H9 (cell line): ENCODE measurements around the gene TEDDM1. TPM values are rescaled to one million over a fixed set of nuclear protein-coding genes. Genes with fewer than 3 reads are reported as not detected.

Source experiments
- DNase-seq: peaks from one replicate; pipeline ENCODE4 v3.0.0-alpha.2; 2017
- H2AFZ ChIP-seq: one replicate; pipeline ENCODE4 v1.6.1; 2013; ENCODE audit warnings: mild to moderate bottlenecking, low read length, control low read depth, moderate library complexity
- H2AK5ac ChIP-seq: 2 replicates; pipeline ENCODE4 v1.6.1; 2013; ENCODE audit warnings: low read length, control low read depth, mixed read lengths; ENCODE audit not compliant: insufficient read length
- H2BK120ac ChIP-seq: one replicate; pipeline ENCODE4 v1.6.1; 2013; ENCODE audit warnings: low read depth, mild to moderate bottlenecking, low read length, control low read depth, inconsistent platforms; ENCODE audit not compliant: poor library complexity, severe bottlenecking
- H2BK12ac ChIP-seq: 2 replicates; pipeline ENCODE4 v1.6.1; 2013; ENCODE audit warnings: low read length, control low read depth, mixed read lengths, low read depth; ENCODE audit not compliant: insufficient read length
- H2BK15ac ChIP-seq: 2 replicates; pipeline ENCODE4 v1.6.1; 2013; ENCODE audit warnings: low read depth, low read length, control low read depth
- H2BK20ac ChIP-seq: one replicate; pipeline ENCODE4 v1.6.1; 2013; ENCODE audit warnings: low read depth, mild to moderate bottlenecking, low read length, control low read depth, inconsistent platforms; ENCODE audit not compliant: poor library complexity, severe bottlenecking
- H2BK5ac ChIP-seq: 2 replicates; pipeline ENCODE4 v1.6.1; 2013; ENCODE audit warnings: low read length, control low read depth, mixed read lengths; ENCODE audit not compliant: insufficient read length
- H3K14ac ChIP-seq: 2 replicates; pipeline ENCODE4 v1.6.1; 2013; ENCODE audit warnings: low read length, control low read depth; ENCODE audit not compliant: insufficient read depth
- H3K18ac ChIP-seq: 2 replicates; pipeline ENCODE4 v1.6.1; 2013; ENCODE audit warnings: low read depth, mild to moderate bottlenecking, mixed read lengths, low read length, control low read depth; ENCODE audit not compliant: insufficient read length
- H3K23ac ChIP-seq: 2 replicates; pipeline ENCODE4 v1.6.1; 2013; ENCODE audit warnings: low read length, control low read depth, mixed read lengths, low read depth; ENCODE audit not compliant: insufficient read length
- H3K23me2 ChIP-seq: 2 replicates; pipeline ENCODE4 v1.6.1; 2013; ENCODE audit warnings: low read depth, mild to moderate bottlenecking, mixed read lengths, low read length, control low read depth; ENCODE audit not compliant: insufficient read length, poor library complexity, severe bottlenecking
- H3K27ac ChIP-seq: 2 replicates; pipeline ENCODE4 v1.5.1; 2013; ENCODE audit warnings: low read length, control low read depth, mixed read lengths, low read depth; ENCODE audit not compliant: insufficient read length
- H3K27me3 ChIP-seq: 2 replicates; pipeline ENCODE4 v1.6.1; 2013; ENCODE audit warnings: low read length, control low read depth, inconsistent platforms; ENCODE audit not compliant: insufficient read depth
- H3K4ac ChIP-seq: 2 replicates; pipeline ENCODE4 v1.6.1; 2013; ENCODE audit warnings: low read depth, mild to moderate bottlenecking, control low read depth, inconsistent platforms, low read length, moderate library complexity
- H3K4me1 ChIP-seq: 2 replicates; pipeline ENCODE4 v1.6.1; 2013; ENCODE audit warnings: low read length, control low read depth, inconsistent platforms; ENCODE audit not compliant: insufficient read depth
- H3K4me2 ChIP-seq: 2 replicates; pipeline ENCODE4 v1.6.1; 2013; ENCODE audit warnings: low read length, control low read depth, mixed read lengths; ENCODE audit not compliant: insufficient read length, insufficient read depth
- H3K56ac ChIP-seq: 2 replicates; pipeline ENCODE4 v1.6.1; 2013; ENCODE audit warnings: low read depth, mild to moderate bottlenecking, mixed read lengths, low read length, control low read depth; ENCODE audit not compliant: insufficient read length
- H3K79me1 ChIP-seq: 2 replicates; pipeline ENCODE4 v1.6.1; 2013; ENCODE audit warnings: low read depth, mild to moderate bottlenecking, moderate library complexity, low read length, control low read depth, inconsistent platforms; ENCODE audit not compliant: insufficient read depth, poor library complexity, severe bottlenecking
- H3K79me2 ChIP-seq: 2 replicates; pipeline ENCODE4 v1.6.1; 2013; ENCODE audit warnings: low read length, control low read depth, inconsistent platforms; ENCODE audit not compliant: insufficient read depth
- H3K9ac ChIP-seq: 2 replicates; pipeline ENCODE4 v1.6.1; 2013; ENCODE audit warnings: low read length, control low read depth, mixed read lengths; ENCODE audit not compliant: insufficient read length; ENCODE audit errors: extremely low read depth
- H3K9me3 ChIP-seq: one replicate; pipeline ENCODE4 v1.6.1; 2013; ENCODE audit warnings: low read depth, low read length, inconsistent platforms; ENCODE audit not compliant: control insufficient read depth
- H3T11ph ChIP-seq: one replicate; pipeline ENCODE4 v1.6.1; 2013; ENCODE audit warnings: mild to moderate bottlenecking, low read length, control low read depth, inconsistent platforms
- H4K20me1 ChIP-seq: one replicate; pipeline ENCODE4 v1.6.1; 2013; ENCODE audit not compliant: control insufficient read depth, insufficient read length, insufficient read depth
- H4K5ac ChIP-seq: 2 replicates; pipeline ENCODE4 v1.6.1; 2013; ENCODE audit warnings: low read depth, mild to moderate bottlenecking, mixed read lengths, low read length, control low read depth; ENCODE audit not compliant: insufficient read length
- H4K8ac ChIP-seq: replicated peaks from 2 replicates; pipeline ENCODE4 v1.6.1; 2013; ENCODE audit warnings: low read length, control low read depth, mixed read lengths, low read depth; ENCODE audit not compliant: insufficient read length
- H4K91ac ChIP-seq: 2 replicates; pipeline ENCODE4 v1.6.1; 2013; ENCODE audit warnings: low read depth, mild to moderate bottlenecking, moderate library complexity, mixed read lengths, low read length, control low read depth; ENCODE audit not compliant: insufficient read length
- H3K27ac Mint-ChIP-seq, 3 experiments: 2 replicates in 2 of 3; 3 replicates in 1 of 3; pipeline ENCODE4 v1.8.0; 2020 to 2021; ENCODE audit warnings: mixed read lengths in 3 of 3, mild to moderate bottlenecking in 1 of 3, moderate library complexity in 1 of 3
- H3K27me3 Mint-ChIP-seq: 2 replicates; pipeline ENCODE4 v1.8.0; 2021; ENCODE audit warnings: low read depth, mild to moderate bottlenecking, moderate library complexity, mixed read lengths
- H3K36me3 Mint-ChIP-seq, 3 experiments: 2 replicates in 2 of 3; 3 replicates in 1 of 3; pipeline ENCODE4 v1.8.0; 2020 to 2021; ENCODE audit warnings: low read depth in 3 of 3, mixed read lengths in 3 of 3; ENCODE audit not compliant: insufficient read depth in 1 of 3
- H3K4me1 Mint-ChIP-seq, 2 experiments: 2 replicates each; pipeline ENCODE4 v1.8.0; 2020; ENCODE audit warnings: mixed read lengths in 2 of 2
- H3K4me3 Mint-ChIP-seq, 2 experiments: 2 replicates in 1 of 2; 3 replicates in 1 of 2; pipeline ENCODE4 v1.8.0; 2020 to 2021; ENCODE audit warnings: mild to moderate bottlenecking in 2 of 2, mixed read lengths in 2 of 2, moderate library complexity in 1 of 2
- H3K9me3 Mint-ChIP-seq, 2 experiments: 2 replicates in 1 of 2; 3 replicates in 1 of 2; pipeline ENCODE4 v1.8.0; 2020; ENCODE audit warnings: mild to moderate bottlenecking in 2 of 2, mixed read lengths in 2 of 2, moderate library complexity in 1 of 2
- WGBS: extraction: QIAGEN DNeasy Blood & Tissue Kit; methylation state at CpG from one replicate; pipeline ENCODE4 v1.1.7; 2013; ENCODE audit warnings: missing lambda C conversion rate, low lambda C conversion rate, mixed read lengths; ENCODE audit not compliant: insufficient read length; ENCODE audit errors: extremely low coverage; 5-methylcytosine and 5-hydroxymethylcytosine counted together
- total RNA-seq: library from RNA; stranded (reverse); gene quantifications from 2 replicates; pipeline ENCODE4 v1.2.1, GENCODE V29; 2021
- TF ChIP-seq, protein P1 (sequence below): fragments of 200-600 bp; sonication (generic); conservative IDR thresholded peaks from 3 replicates; pipeline ENCODE4 v1.8.0; 2021; ENCODE audit warnings: antibody characterized with exemption, mild to moderate bottlenecking

Gene TEDDM1
- total RNA-seq, 1 experiment from 2014 or later = not detected

DNA sequence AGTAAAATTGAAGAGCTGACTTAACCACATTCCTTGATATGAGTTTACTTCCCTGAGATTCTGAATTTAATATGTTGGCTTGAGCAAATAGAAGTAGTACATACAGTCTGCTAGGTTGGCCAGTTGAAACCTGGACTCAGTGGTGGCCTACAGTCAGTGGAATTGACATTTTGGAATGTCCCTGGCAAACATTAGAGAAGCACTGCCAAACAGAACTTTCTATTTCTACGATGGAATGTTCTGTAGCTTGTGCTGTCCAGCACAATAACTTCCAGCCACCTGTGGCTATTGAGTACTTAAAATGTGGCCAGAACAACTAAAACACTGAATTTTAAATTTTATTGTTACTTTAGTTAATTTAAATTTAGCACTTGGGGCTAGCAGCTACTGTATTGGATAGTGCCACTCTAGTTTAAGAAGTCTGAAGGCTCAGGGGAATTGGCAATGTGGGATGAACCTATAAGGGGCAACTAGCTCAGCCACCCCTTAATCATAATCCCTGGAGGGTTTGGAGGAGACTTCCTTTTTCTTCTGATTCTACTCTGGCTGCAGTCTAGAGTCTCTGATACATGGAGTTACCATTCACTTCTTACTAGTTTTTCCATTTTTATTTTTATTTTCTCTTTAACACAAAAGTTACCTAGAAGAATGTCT is 10.3 kb upstream of the TEDDM1 start:
- H3K14ac ChIP-seq = no peak overlapping the region
- no peak overlapping the region for H2BK5ac ChIP-seq
- no peak overlapping the region for H3K18ac ChIP-seq
- peaks cover 0 to under 1% (median 0%) of the 10 kb centered on the region in 3 experiments; a peak in 1 of 7 replicates for H3K36me3 Mint-ChIP-seq
- peaks cover 4 to 7% of the 10 kb centered on the region in 2 experiments; a peak in 3 of 4 replicates for H3K4me1 Mint-ChIP-seq
- H3K4me3 Mint-ChIP-seq = no peak overlapping the region
- no peaks in the 10 kb centered on the region; the same call in 1 of the 2 replicates for H3K4me1 ChIP-seq
- no peaks in the 10 kb centered on the region for H4K20me1 ChIP-seq
- no peaks in the 10 kb centered on the region for H3K23me2 ChIP-seq
- H3K27ac Mint-ChIP-seq = no peak overlapping the region
- peaks cover 10% of the 10 kb centered on the region for H3K27me3 Mint-ChIP-seq
- no peak overlapping the region for H3K27ac ChIP-seq
- TF ChIP-seq, protein P1, sequence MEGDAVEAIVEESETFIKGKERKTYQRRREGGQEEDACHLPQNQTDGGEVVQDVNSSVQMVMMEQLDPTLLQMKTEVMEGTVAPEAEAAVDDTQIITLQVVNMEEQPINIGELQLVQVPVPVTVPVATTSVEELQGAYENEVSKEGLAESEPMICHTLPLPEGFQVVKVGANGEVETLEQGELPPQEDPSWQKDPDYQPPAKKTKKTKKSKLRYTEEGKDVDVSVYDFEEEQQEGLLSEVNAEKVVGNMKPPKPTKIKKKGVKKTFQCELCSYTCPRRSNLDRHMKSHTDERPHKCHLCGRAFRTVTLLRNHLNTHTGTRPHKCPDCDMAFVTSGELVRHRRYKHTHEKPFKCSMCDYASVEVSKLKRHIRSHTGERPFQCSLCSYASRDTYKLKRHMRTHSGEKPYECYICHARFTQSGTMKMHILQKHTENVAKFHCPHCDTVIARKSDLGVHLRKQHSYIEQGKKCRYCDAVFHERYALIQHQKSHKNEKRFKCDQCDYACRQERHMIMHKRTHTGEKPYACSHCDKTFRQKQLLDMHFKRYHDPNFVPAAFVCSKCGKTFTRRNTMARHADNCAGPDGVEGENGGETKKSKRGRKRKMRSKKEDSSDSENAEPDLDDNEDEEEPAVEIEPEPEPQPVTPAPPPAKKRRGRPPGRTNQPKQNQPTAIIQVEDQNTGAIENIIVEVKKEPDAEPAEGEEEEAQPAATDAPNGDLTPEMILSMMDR = no peak
- no peak for DNase-seq
- no peak overlapping the region for H3K9ac ChIP-seq
- no peak overlapping the region for H2AFZ ChIP-seq
- H4K8ac ChIP-seq = no peak overlapping the region
- no peak overlapping the region for H2BK12ac ChIP-seq
- no peak overlapping the region for H3K4me2 ChIP-seq
- no peak overlapping the region for H2BK120ac ChIP-seq
- no peak overlapping the region for H2BK20ac ChIP-seq
- H3K4ac ChIP-seq = no peak overlapping the region
- no peak overlapping the region for H2AK5ac ChIP-seq
- no peaks in the 10 kb centered on the region for H3K79me2 ChIP-seq
- H3K56ac ChIP-seq = no peak overlapping the region
- H3T11ph ChIP-seq = no peak overlapping the region
- H2BK15ac ChIP-seq = no peak overlapping the region
- H3K23ac ChIP-seq = no peak overlapping the region
- H3K9me3 Mint-ChIP-seq = 0 out of 5 replicates have a peak, but pooled peaks cover 0 to 2% of the 10 kb centered on the region in 2 experiments
- H3K27me3 ChIP-seq = no peaks in the 10 kb centered on the region
- no peak overlapping the region for H4K5ac ChIP-seq
- no peaks in the 10 kb centered on the region for H3K79me1 ChIP-seq
- WGBS = no CpG with 5 or more reads among the region's 1 CpG
- H4K91ac ChIP-seq = no peak overlapping the region
- H3K9me3 ChIP-seq = no peaks in the 10 kb centered on the region
